ENCODE measurements around the gene CLDN1.

Gene CLDN1

DNA sequence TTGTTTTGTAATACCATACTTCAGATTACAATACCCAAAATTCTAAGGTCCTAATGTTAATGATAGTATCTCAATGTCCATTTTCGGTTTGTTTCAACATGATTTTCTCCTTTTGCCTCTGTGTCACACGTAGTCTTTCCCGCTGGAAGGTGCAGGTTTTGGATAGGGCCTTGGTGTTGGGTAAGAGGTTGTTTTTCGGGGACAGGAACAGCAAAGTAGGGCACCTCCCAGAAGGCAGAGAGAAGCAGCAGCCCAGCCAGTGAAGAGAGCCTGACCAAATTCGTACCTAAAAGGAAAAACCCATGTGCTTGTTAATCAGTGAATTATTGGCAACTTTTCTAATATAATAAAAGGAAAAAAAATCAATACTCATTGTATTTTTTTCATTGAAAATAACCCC, 14.1 kb downstream of the CLDN1 start:
- H3K4me3 ChIP-seq (ENCODE audit: low read depth, low read length), result no peak overlapping the region
- DNase-seq (ENCODE audit: low read depth), result no peak
- TF ChIP-seq, protein P1, sequence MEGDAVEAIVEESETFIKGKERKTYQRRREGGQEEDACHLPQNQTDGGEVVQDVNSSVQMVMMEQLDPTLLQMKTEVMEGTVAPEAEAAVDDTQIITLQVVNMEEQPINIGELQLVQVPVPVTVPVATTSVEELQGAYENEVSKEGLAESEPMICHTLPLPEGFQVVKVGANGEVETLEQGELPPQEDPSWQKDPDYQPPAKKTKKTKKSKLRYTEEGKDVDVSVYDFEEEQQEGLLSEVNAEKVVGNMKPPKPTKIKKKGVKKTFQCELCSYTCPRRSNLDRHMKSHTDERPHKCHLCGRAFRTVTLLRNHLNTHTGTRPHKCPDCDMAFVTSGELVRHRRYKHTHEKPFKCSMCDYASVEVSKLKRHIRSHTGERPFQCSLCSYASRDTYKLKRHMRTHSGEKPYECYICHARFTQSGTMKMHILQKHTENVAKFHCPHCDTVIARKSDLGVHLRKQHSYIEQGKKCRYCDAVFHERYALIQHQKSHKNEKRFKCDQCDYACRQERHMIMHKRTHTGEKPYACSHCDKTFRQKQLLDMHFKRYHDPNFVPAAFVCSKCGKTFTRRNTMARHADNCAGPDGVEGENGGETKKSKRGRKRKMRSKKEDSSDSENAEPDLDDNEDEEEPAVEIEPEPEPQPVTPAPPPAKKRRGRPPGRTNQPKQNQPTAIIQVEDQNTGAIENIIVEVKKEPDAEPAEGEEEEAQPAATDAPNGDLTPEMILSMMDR (conservative IDR thresholded peaks at IDR 0.05; ENCODE audit: low read depth, low read length), result no peak

DNA sequence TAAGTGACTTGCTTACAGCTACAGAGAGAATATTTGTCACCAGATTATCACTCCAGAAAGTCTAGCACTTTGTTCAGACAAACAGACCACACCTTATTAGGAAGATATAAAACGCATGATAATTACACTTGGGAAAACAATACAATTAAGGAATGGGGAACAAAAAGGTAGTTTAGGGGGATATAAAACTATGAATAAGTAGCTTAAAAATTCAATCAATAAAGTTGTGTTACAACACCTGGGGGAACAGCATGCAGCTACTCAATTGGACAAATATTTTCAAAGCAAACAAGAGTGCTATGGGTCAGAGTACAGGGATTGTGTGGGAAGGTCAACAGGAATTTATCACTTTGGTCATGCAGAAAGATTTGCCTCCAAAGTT, 15.1 kb downstream of the CLDN1 start:
- DNase-seq (ENCODE audit: low read depth), result no peak
- TF ChIP-seq, protein P1 (conservative IDR thresholded peaks at IDR 0.05; ENCODE audit: low read depth, low read length), result no peak
- H3K4me3 ChIP-seq (ENCODE audit: low read depth, low read length), result no peak overlapping the region

DNA sequence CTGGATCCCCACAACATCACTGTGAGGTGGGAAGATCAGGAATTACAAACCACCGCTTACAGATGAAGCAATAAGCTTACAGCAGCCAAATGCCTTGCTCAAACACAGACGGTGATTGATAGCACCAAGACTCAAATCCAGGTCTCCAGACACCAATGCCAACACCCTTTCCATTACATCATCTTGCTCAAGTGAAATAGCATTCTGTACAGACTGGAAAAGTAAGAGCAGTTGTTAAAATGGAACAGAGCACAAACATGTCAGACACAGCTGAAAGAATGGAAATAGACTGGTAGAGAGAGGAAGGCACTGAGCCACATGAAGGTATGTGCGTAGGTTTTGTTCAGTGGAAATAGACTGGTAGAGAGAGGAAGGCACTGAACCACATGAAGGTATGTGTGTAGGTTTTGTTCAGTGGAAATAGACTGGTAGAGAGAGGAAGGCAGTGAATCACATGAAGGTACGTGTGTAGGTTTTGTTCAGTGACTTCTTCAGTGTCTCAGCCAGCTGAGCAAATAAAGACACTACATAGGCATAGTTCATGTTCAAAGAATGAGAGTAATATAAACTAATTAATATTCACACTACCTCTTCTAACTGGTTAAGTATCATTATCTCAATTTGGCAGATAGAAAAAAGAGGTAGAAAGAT, 15.6 kb downstream of the CLDN1 start:
- peak; percentile 65 for DNase-seq (ENCODE audit: low read depth)
- TF ChIP-seq, protein P1 (conservative IDR thresholded peaks at IDR 0.05; ENCODE audit: low read depth, low read length), result no peak
- no peak overlapping the region for H3K4me3 ChIP-seq (ENCODE audit: low read depth, low read length)

DNA sequence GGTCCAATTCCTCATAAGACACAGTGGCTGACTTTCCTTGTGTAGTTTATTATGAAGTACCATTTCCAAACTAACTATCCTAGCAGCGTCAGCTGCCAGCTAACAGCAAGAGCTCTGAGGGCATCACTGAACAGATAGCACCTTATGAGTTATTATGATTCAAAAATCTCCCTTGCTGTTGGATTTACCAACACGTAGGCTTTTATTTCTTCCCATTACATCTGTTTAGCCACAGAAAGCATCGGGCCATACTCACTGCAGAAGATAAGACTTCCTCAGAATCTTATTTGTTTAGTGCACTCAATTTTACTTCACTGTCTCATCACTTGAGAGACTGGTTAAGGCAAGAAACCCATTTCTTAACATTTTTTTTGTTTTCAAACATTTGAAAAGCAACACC, 16.2 kb downstream of the CLDN1 start:
- DNase-seq (ENCODE audit: low read depth), result no peak
- TF ChIP-seq, protein P1 (conservative IDR thresholded peaks at IDR 0.05; ENCODE audit: low read depth, low read length), result no peak

DNA sequence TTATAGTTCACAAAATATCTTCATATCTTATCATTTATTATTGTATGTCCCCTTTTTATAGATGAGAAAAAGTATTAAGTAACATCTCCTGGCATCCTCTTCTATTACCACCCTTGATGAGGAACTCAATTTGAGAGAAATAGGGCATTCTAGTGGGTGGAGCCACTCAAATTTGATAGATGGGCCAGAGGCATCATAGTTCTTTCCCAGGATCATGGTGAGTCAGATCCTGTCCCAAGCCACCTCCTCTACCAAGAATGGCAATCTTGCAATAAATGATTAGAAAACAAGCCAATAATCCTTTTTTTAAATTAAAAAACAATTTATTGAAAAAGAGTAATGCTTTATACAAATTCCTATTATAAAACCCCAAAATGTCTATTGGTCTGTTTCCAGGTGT, 16.8 kb downstream of the CLDN1 start:
- peak; percentile 21 for DNase-seq (ENCODE audit: low read depth)

More for the DNA sequence above, 16.2 kb downstream of the CLDN1 start:
- no peak overlapping the region for H3K4me3 ChIP-seq (ENCODE audit: low read depth, low read length)

DNA sequence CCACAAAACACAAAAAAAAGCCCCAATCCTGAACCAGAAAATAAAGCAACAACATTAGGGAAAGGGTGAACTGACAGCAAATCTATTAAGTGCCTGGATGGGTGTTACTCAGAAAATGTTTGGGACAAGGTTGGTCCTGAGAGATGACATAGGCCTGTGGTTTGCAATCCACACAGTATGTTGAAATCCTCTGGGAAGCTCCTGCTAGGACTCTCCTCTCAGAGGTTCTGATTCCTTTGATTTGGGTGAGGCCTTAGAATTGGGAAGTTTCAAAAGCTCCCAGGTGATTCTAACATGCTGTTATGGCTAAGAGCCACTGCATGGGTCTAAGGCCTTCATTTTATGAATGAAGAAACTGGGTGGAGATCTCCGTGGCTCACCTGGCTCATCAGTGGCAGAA, 18.4 kb downstream of the CLDN1 start:
- H3K4me3 ChIP-seq (ENCODE audit: low read depth, low read length), result no peak overlapping the region
- TF ChIP-seq, protein P1 (conservative IDR thresholded peaks at IDR 0.05; ENCODE audit: low read depth, low read length), result no peak
- DNase-seq (ENCODE audit: low read depth), result no peak

More for the DNA sequence above, 16.8 kb downstream of the CLDN1 start:
- H3K4me3 ChIP-seq (ENCODE audit: low read depth, low read length), result no peak overlapping the region
- TF ChIP-seq, protein P1 (conservative IDR thresholded peaks at IDR 0.05; ENCODE audit: low read depth, low read length), result no peak

DNA sequence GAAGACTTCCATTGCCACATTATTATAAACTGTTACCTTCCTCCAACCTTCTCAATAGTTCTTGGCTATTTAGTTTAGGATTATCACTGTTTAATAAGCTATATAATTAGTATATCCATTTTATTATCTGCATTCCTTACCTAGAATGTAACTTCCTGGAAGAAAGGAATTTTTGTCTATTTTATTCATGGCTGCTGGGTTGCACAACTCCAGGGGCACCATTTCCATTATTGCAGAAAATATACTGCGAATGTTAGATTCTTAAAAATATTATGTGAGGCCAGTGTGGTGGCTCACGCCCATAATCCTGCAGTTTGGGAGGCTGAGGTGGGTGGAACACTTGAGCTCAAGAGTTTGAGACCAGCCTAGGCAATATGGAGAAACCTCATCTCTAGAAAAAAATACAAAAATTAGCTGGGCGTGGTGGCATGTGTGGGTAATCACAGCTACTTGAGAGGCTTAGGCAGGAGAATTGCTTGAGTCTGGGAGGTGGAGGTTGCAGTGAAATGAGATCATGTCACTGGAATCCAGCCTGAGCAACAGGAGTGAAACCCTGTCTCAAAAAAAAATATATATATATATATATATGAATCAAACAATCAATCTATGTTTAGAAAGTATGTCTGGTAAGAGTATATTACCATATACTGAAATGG, 19.9 kb downstream of the CLDN1 start:
- DNase-seq (ENCODE audit: low read depth), result peak; percentile 30

More for the DNA sequence above, 19.9 kb downstream of the CLDN1 start:
- no peak overlapping the region for H3K4me3 ChIP-seq (ENCODE audit: low read depth, low read length)
- TF ChIP-seq, protein P1 (conservative IDR thresholded peaks at IDR 0.05; ENCODE audit: low read depth, low read length), result no peak

Data from choroid plexus epithelial cell (primary cell).